HG03520 (cell line): ENCODE results near the gene SMURF1.
A peak's percentile ranks its signal among the peaks of the same experiment; 100 is the strongest.
"Not testable (repeated sequence)": the region's sequence is repeated elsewhere in the genome, so short reads cannot be mapped to it uniquely, and the experiment has no call there.

ENCODE experiments used
- ATAC-seq: cut with Tn5 transposase; IDR thresholded peaks from one replicate; pipeline ENCODE4 v1.9.1; 2021; ENCODE audit warnings: mild to moderate bottlenecking, moderate library complexity; ENCODE audit not compliant: unreplicated experiment

The SMURF1 gene

GRCh38 chr7:99122762-99123161, 21.1 kb downstream of the SMURF1 start:
- ATAC-seq: no peak

- ATAC-seq: no peak
Observed at GRCh38 chr7:99121496-99122021, 22.3 kb downstream of the SMURF1 start.

GRCh38 chr7:99120916-99121315, 23.0 kb downstream of the SMURF1 start:
- no peak for ATAC-seq

- no peak for ATAC-seq
Observed at GRCh38 chr7:99120501-99120900, 23.4 kb downstream of the SMURF1 start.

- no peak for ATAC-seq
Observed at GRCh38 chr7:99118077-99118476, 25.8 kb downstream of the SMURF1 start.

- no peak for ATAC-seq
Observed at GRCh38 chr7:99116144-99116543, 27.8 kb downstream of the SMURF1 start.

- no peak for ATAC-seq
Observed at GRCh38 chr7:99115379-99115778, 28.5 kb downstream of the SMURF1 start.

GRCh38 chr7:99112979-99113378, 30.9 kb downstream of the SMURF1 start:
- no peak for ATAC-seq

- peak; percentile 77 for ATAC-seq
Observed at GRCh38 chr7:99112097-99112496, 31.8 kb downstream of the SMURF1 start.

GRCh38 chr7:99111591-99111990, 32.3 kb downstream of the SMURF1 start:
- no peak for ATAC-seq

- ATAC-seq: no peak
Observed at GRCh38 chr7:99109108-99110051, 34.5 kb downstream of the SMURF1 start.

GRCh38 chr7:99108613-99109012, 35.3 kb downstream of the SMURF1 start:
- ATAC-seq: no peak

- no peak for ATAC-seq
Observed at GRCh38 chr7:99106821-99107241, 37.1 kb downstream of the SMURF1 start.

- no peak for ATAC-seq
Observed at GRCh38 chr7:99106411-99106810, 37.5 kb downstream of the SMURF1 start.

GRCh38 chr7:99105756-99106155, 38.2 kb downstream of the SMURF1 start:
- ATAC-seq: no peak

GRCh38 chr7:99104631-99105030, 39.3 kb downstream of the SMURF1 start:
- ATAC-seq: no peak

- not testable (repeated sequence) for ATAC-seq
Observed at GRCh38 chr7:99103836-99104235, 40.1 kb downstream of the SMURF1 start.

- ATAC-seq: no peak
Observed at GRCh38 chr7:99102809-99103690, 40.9 kb downstream of the SMURF1 start.

- ATAC-seq: no peak
Observed at GRCh38 chr7:99102361-99102760, 41.5 kb downstream of the SMURF1 start.

GRCh38 chr7:99101516-99101915, 42.4 kb downstream of the SMURF1 start:
- not testable (repeated sequence) for ATAC-seq

- no peak for ATAC-seq
Observed at GRCh38 chr7:99099499-99100077, 44.3 kb downstream of the SMURF1 start.
